GM23248 (cell line): ENCODE results near the gene PTK7. TPM values are rescaled to one million over a fixed set of nuclear protein-coding genes. Genes with fewer than 3 reads are reported as not detected.

ENCODE experiments used
- DNase-seq: peaks from one replicate; pipeline ENCODE4 v3.0.0-alpha.2; 2015
- H2AFZ ChIP-seq: fragments of 200-600 bp; sonication (generic); 2 replicates; pipeline ENCODE4 v1.6.1; 2016; ENCODE audit warnings: antibody characterized with exemption
- H3F3A ChIP-seq: fragments of 200-600 bp; sonication (generic); 2 replicates; pipeline ENCODE4 v1.6.1; 2016; ENCODE audit warnings: mild to moderate bottlenecking, antibody characterized with exemption, mixed run types; ENCODE audit not compliant: insufficient read depth
- H3K27ac ChIP-seq: fragments of 200-600 bp; sonication (generic); 2 replicates; pipeline ENCODE4 v1.5.1; 2016; ENCODE audit warnings: mild to moderate bottlenecking
- H3K27me3 ChIP-seq: fragments of 200-600 bp; sonication (generic); replicated peaks from 2 replicates; pipeline ENCODE4 v1.6.1; 2016; ENCODE audit warnings: mild to moderate bottlenecking; ENCODE audit not compliant: insufficient read depth
- H3K36me3 ChIP-seq: fragments of 200-600 bp; sonication (generic); 2 replicates; pipeline ENCODE4 v1.6.1; 2016; ENCODE audit warnings: low read depth, mild to moderate bottlenecking
- H3K4me1 ChIP-seq: fragments of 200-600 bp; sonication (generic); 2 replicates; pipeline ENCODE4 v1.6.1; 2016; ENCODE audit warnings: mild to moderate bottlenecking; ENCODE audit not compliant: insufficient read depth
- H3K4me2 ChIP-seq: fragments of 200-600 bp; sonication (generic); one replicate; pipeline ENCODE4 v1.6.1; 2016; ENCODE audit warnings: mild to moderate bottlenecking; ENCODE audit not compliant: unreplicated experiment
- H3K4me3 ChIP-seq: fragments of 200-600 bp; sonication (generic); 2 replicates; pipeline ENCODE4 v1.5.1; 2016; ENCODE audit warnings: mild to moderate bottlenecking
- H3K79me2 ChIP-seq: fragments of 200-600 bp; sonication (generic); 2 replicates; pipeline ENCODE4 v1.6.1; 2016; ENCODE audit warnings: mild to moderate bottlenecking; ENCODE audit not compliant: insufficient read depth
- H3K9ac ChIP-seq: fragments of 200-600 bp; sonication (generic); 2 replicates; pipeline ENCODE4 v1.6.1; 2016; ENCODE audit warnings: mild to moderate bottlenecking
- H3K9me2 ChIP-seq: fragments of 200-600 bp; sonication (generic); 2 replicates; pipeline ENCODE4 v1.6.1; 2016; ENCODE audit warnings: mixed run types, mild to moderate bottlenecking, moderate library complexity; ENCODE audit not compliant: insufficient read depth
- H3K9me3 ChIP-seq: fragments of 200-600 bp; sonication (generic); one replicate; pipeline ENCODE4 v1.6.1; 2017; ENCODE audit warnings: low read depth
- H4K20me1 ChIP-seq: fragments of 200-600 bp; sonication (generic); 2 replicates; pipeline ENCODE4 v1.6.0; 2016; ENCODE audit not compliant: insufficient read depth
- EZH2 ChIP-seq: fragments of 200-600 bp; sonication (generic); IDR thresholded peaks from 2 replicates; pipeline ENCODE4 v1.6.1; 2018; ENCODE audit warnings: antibody characterized with exemption, mild to moderate bottlenecking; ENCODE audit not compliant: insufficient read depth, poor library complexity, severe bottlenecking
- EZH2phosphoT487 ChIP-seq: fragments of 200-600 bp; sonication (generic); IDR thresholded peaks from 2 replicates; pipeline ENCODE4 v1.6.1; 2018; ENCODE audit warnings: antibody characterized with exemption, moderate library complexity, mild to moderate bottlenecking, low read depth; ENCODE audit not compliant: insufficient read depth
- WGBS, 2 experiments: methylation state at CpG; one replicate each; pipeline ENCODE4 v1.1.6; 2015 to 2017; ENCODE audit warnings: low lambda C conversion rate in 2 of 2, low coverage in 1 of 2; ENCODE audit errors: missing lambda C conversion rate in 2 of 2; 5-methylcytosine and 5-hydroxymethylcytosine counted together
- in situ Hi-C: fragments of 300-500 bp; cut with MboI; formaldehyde crosslinking; loops from 2 replicates; pipeline ENCODE4 v1.15.0; 2020
- polyA plus RNA-seq: library from polyadenylated mRNA; unstranded; fragments of >200 nt; fragmentation: Nextera tagmentation; extraction: Ambion mirVana; gene quantifications from 2 replicates; pipeline ENCODE4 v1.2.1, GENCODE V29; 2016
- total RNA-seq: library from RNA; depleted of rRNA; stranded (reverse); fragments of >200 nt; shearing (Covaris generic); gene quantifications from 2 replicates; pipeline ENCODE4 v1.2.3, GENCODE V29; 2014

The PTK7 gene
- total and polyA plus RNA-seq, 2 experiments from 2014 or later, result 110 to 146 TPM

GRCh38 chr6:43055966-43056365 lies 20.1 kb upstream of the PTK7 start:
- Histone ChIP-seq H3K9me3 (no peaks in the 10 kb centered on the region), H3K27ac (no peak overlapping the region), H3K4me2 (no peak overlapping the region), H3K79me2 (peaks cover 55% of the 10 kb centered on the region), H3K27me3 (no peaks in the 10 kb centered on the region), H3K9ac (no peak overlapping the region), H3K36me3 (peaks cover 3% of the 10 kb centered on the region; the same call in 1 of the 2 replicates), H3K4me3 (no peak overlapping the region), H4K20me1 (no peaks in the 10 kb centered on the region), H2AFZ (no peak overlapping the region), H3K9me2 (no peaks in the 10 kb centered on the region), H3K4me1 (peaks cover 23% of the 10 kb centered on the region), H3F3A (no peaks in the 10 kb centered on the region)
- WGBS, 2 experiments, result 65 to 72% methylated on average over 8 of the region's 8 CpGs
- no peak for DNase-seq
- in situ Hi-C loops, result no loop called here
- TF ChIP-seq EZH2phosphoT487 (no peak), EZH2 (no peak)

- H3K9me2 ChIP-seq, result no peaks in the 10 kb centered on the region
- peak overlapping the region; percentile 96 for H3K9ac ChIP-seq
- H4K20me1 ChIP-seq, result no peaks in the 10 kb centered on the region
- peak overlapping the region; percentile 82 for H3K4me3 ChIP-seq
- H3K27ac ChIP-seq, result no peak overlapping the region
- peaks cover 3% of the 10 kb centered on the region; the same call in 1 of the 2 replicates for H3K36me3 ChIP-seq
- H3K27me3 ChIP-seq, result no peaks in the 10 kb centered on the region
- WGBS, 2 experiments, result 0 to 8% methylated on average over 1 of the region's 1 CpG
- peaks cover 33% of the 10 kb centered on the region for H3K79me2 ChIP-seq
- no peaks in the 10 kb centered on the region for H3F3A ChIP-seq
- peaks cover 5% of the 10 kb centered on the region; the same call in 1 of the 2 replicates for H3K4me1 ChIP-seq
- no peak for TF ChIP-seq EZH2
- TF ChIP-seq EZH2phosphoT487, result no peak
- in situ Hi-C loops, result no loop called here
- peak; percentile 42 for DNase-seq
- no peaks in the 10 kb centered on the region for H3K9me3 ChIP-seq
- peak overlapping the region; percentile 78; the same call in 1 of the 2 replicates for H2AFZ ChIP-seq
- H3K4me2 ChIP-seq, result peak overlapping the region; percentile 85
Measured at GRCh38 chr6:43058531-43058930, 17.6 kb upstream of the PTK7 start.

- peak within 1 kb of the TSS; percentile 82 for H3K4me3 ChIP-seq
- peak within 1 kb of the TSS; percentile 72 for H3K27ac ChIP-seq
- H3K79me2 ChIP-seq, result peaks cover 33% of the 10 kb centered on the region
- peak; percentile 100 for DNase-seq
- H2AFZ ChIP-seq, result peak within 1 kb of the TSS; percentile 88
- no peaks in the 10 kb centered on the region for H3K27me3 ChIP-seq
- H3K9me3 ChIP-seq, result no peaks in the 10 kb centered on the region
- peak within 1 kb of the TSS; percentile 96 for H3K9ac ChIP-seq
- TF ChIP-seq EZH2phosphoT487, result no peak
- no peak for TF ChIP-seq EZH2
- H4K20me1 ChIP-seq, result no peaks in the 10 kb centered on the region
- H3K4me1 ChIP-seq, result peaks cover 5% of the 10 kb centered on the region; the same call in 1 of the 2 replicates
- H3K4me2 ChIP-seq, result peak within 1 kb of the TSS; percentile 93
- peaks cover 3% of the 10 kb centered on the region; the same call in 1 of the 2 replicates for H3K36me3 ChIP-seq
- in situ Hi-C loops, result loop anchor here (5.0 kb wide), 1 partner anchor 68 kb away; no protein-coding TSS in a partner anchor
- 1 to 2% methylated on average over 39 to 64 of the region's 64 CpGs for WGBS, 2 experiments
- no peaks in the 10 kb centered on the region for H3K9me2 ChIP-seq
- H3F3A ChIP-seq, result no peaks in the 10 kb centered on the region
Measured at GRCh38 chr6:43059168-43060033, 16.7 kb upstream of the PTK7 start, which contains the start of the genes KLC4 and MRPL2. Gene KLC4, plus strand, starts transcription at chr6:43059631. Its CDS starts 1,705 bp downstream, at chr6:43061336. Gene MRPL2, minus strand, starts transcription at chr6:43059434. Its CDS starts 53 bp downstream, at chr6:43059381.

- DNase-seq, result peak; percentile 42
- no peaks in the 10 kb centered on the region for H3F3A ChIP-seq
- H3K4me2 ChIP-seq, result peak overlapping the region; percentile 93
- WGBS, 2 experiments, result 4 to 7% methylated on average over 13 to 15 of the region's 15 CpGs
- H3K79me2 ChIP-seq, result peaks cover 33% of the 10 kb centered on the region
- peak overlapping the region; percentile 88 for H2AFZ ChIP-seq
- H3K9me2 ChIP-seq, result no peaks in the 10 kb centered on the region
- H3K9me3 ChIP-seq, result no peaks in the 10 kb centered on the region
- peaks cover 5% of the 10 kb centered on the region; the same call in 1 of the 2 replicates for H3K4me1 ChIP-seq
- TF ChIP-seq EZH2, result no peak
- H3K36me3 ChIP-seq, result peaks cover 3% of the 10 kb centered on the region; the same call in 1 of the 2 replicates
- no peaks in the 10 kb centered on the region for H4K20me1 ChIP-seq
- in situ Hi-C loops, result loop anchor here (5.0 kb wide), 1 partner anchor 67 kb away; no protein-coding TSS in a partner anchor
- peak overlapping the region; percentile 96 for H3K9ac ChIP-seq
- H3K4me3 ChIP-seq, result peak overlapping the region; percentile 82
- peak overlapping the region; percentile 72 for H3K27ac ChIP-seq
- no peaks in the 10 kb centered on the region for H3K27me3 ChIP-seq
Measured at GRCh38 chr6:43060034-43060754, 15.9 kb upstream of the PTK7 start.
